ENCODE results near the gene FAT1.
A peak's percentile ranks its signal among the peaks of the same experiment; 100 is the strongest.

Gene FAT1

GRCh38 chr4:186653969-186654368 is 69.7 kb downstream of the FAT1 start:
- no peak overlapping the region for H3K9ac ChIP-seq
- H3K4me3 ChIP-seq, result no peak overlapping the region
- peaks cover 0 to 99% (median 80%) of the 10 kb centered on the region in 11 experiments; a peak in 18 of 22 replicates for H3K36me3 ChIP-seq
- no peak overlapping the region for H3K4me2 ChIP-seq
- H4K20me1 ChIP-seq, result peaks cover 0 to 62% (median 0%) of the 10 kb centered on the region in 11 experiments; a peak in 7 of 22 replicates
- no peak overlapping the region for H3K27ac ChIP-seq
- no peaks in the 10 kb centered on the region for H3K9me3 ChIP-seq (replicated peaks in 1 of 11)
- no peaks in the 10 kb centered on the region for H3K27me3 ChIP-seq
- 0 out of 20 replicates have a peak, but pooled peaks cover 0 to 5% (median 0%) of the 10 kb centered on the region in 10 experiments for H3K4me1 ChIP-seq
- TF ChIP-seq Cebpa-rat (IDR thresholded peaks at IDR 0.05), result no peak

- Histone ChIP-seq H3K27me3 (no peaks in the 10 kb centered on the region), H3K36me3 (peaks cover 0 to 99% (median 80%) of the 10 kb centered on the region in 11 experiments; a peak in 19 of 22 replicates), H3K9ac (no peak overlapping the region), H4K20me1 (peaks cover 0 to 45% (median 0%) of the 10 kb centered on the region in 11 experiments; a peak in 6 of 22 replicates), H3K4me1 (0 out of 20 replicates have a peak, but pooled peaks cover 0 to 5% (median 0%) of the 10 kb centered on the region in 10 experiments), H3K9me3 (replicated peaks in 1 of 11) (no peaks in the 10 kb centered on the region), H3K4me2 (no peak overlapping the region), H3K27ac (no peak overlapping the region), H3K4me3 (no peak overlapping the region)
- no peak for TF ChIP-seq Cebpa-rat (IDR thresholded peaks at IDR 0.05)
Measured at GRCh38 chr4:186651624-186652023, 72.0 kb downstream of the FAT1 start.

GRCh38 chr4:186651181-186651603 is 72.5 kb downstream of the FAT1 start:
- H3K36me3 ChIP-seq, result peaks cover 0 to 99% (median 79%) of the 10 kb centered on the region in 11 experiments; a peak in 19 of 22 replicates
- no peaks in the 10 kb centered on the region for H3K9me3 ChIP-seq (replicated peaks in 1 of 11)
- no peak overlapping the region for H3K4me3 ChIP-seq
- H3K4me1 ChIP-seq, result 0 out of 20 replicates have a peak, but pooled peaks cover 0 to 5% (median 0%) of the 10 kb centered on the region in 10 experiments
- H3K4me2 ChIP-seq, result no peak overlapping the region
- peaks cover 0 to 41% (median 0%) of the 10 kb centered on the region in 11 experiments; a peak in 6 of 22 replicates for H4K20me1 ChIP-seq
- no peak overlapping the region for H3K27ac ChIP-seq
- no peak overlapping the region for H3K9ac ChIP-seq
- H3K27me3 ChIP-seq, result no peaks in the 10 kb centered on the region
- no peak for TF ChIP-seq Cebpa-rat (IDR thresholded peaks at IDR 0.05)

- peaks cover 0 to 6% (median 0%) of the 10 kb centered on the region in 10 experiments; a peak in 5 of 20 replicates for H3K4me1 ChIP-seq
- no peak overlapping the region for H3K4me3 ChIP-seq
- no peaks in the 10 kb centered on the region for H3K9me3 ChIP-seq (replicated peaks in 1 of 11)
- no peak overlapping the region for H3K9ac ChIP-seq
- H3K27ac ChIP-seq, result no peak overlapping the region
- peaks cover 0 to 99% (median 75%) of the 10 kb centered on the region in 11 experiments; a peak in 19 of 22 replicates for H3K36me3 ChIP-seq
- no peak for TF ChIP-seq Cebpa-rat (IDR thresholded peaks at IDR 0.05)
- peaks cover 0 to 35% (median 0%) of the 10 kb centered on the region in 11 experiments; a peak in 5 of 22 replicates for H4K20me1 ChIP-seq
- no peak overlapping the region for H3K4me2 ChIP-seq
- no peaks in the 10 kb centered on the region for H3K27me3 ChIP-seq
Measured at GRCh38 chr4:186650401-186651180, 73.1 kb downstream of the FAT1 start.

- Histone ChIP-seq H3K9me3 (replicated peaks in 1 of 11) (no peaks in the 10 kb centered on the region), H3K9ac (no peak overlapping the region)
Measured at GRCh38 chr4:186647821-186648220, 75.8 kb downstream of the FAT1 start.

GRCh38 chr4:186644737-186645261 is 78.9 kb downstream of the FAT1 start:
- Histone ChIP-seq H3K9me3 (replicated peaks in 1 of 11) (no peaks in the 10 kb centered on the region), H3K27me3 (no peaks in the 10 kb centered on the region), H3K27ac (peak overlapping the region in 8 of 11 experiments; percentile 2 to 64 (median 34); a peak in 9 of 22 replicates), H3K9ac (no peak overlapping the region), H3K4me1 (peaks cover 0 to 37% (median 21%) of the 10 kb centered on the region in 10 experiments; a peak in 17 of 20 replicates), H3K36me3 (peaks cover 0 to 89% (median 60%) of the 10 kb centered on the region in 11 experiments; a peak in 16 of 22 replicates), H4K20me1 (peaks cover 0 to 25% (median 0%) of the 10 kb centered on the region in 11 experiments; a peak in 5 of 22 replicates), H3K4me3 (no peak overlapping the region), H3K4me2 (peak overlapping the region in 7 of 11 experiments; percentile 26 to 72 (median 35); a peak in 14 of 22 replicates)
- no peak for TF ChIP-seq Cebpa-rat (IDR thresholded peaks at IDR 0.05)

More at GRCh38 chr4:186647821-186648220, 75.8 kb downstream of the FAT1 start:
- Histone ChIP-seq H3K4me3 (no peak overlapping the region), H3K4me2 (no peak overlapping the region), H3K27me3 (no peaks in the 10 kb centered on the region), H3K36me3 (peaks cover 0 to 90% (median 59%) of the 10 kb centered on the region in 11 experiments; a peak in 19 of 22 replicates), H3K4me1 (peaks cover 0 to 32% (median 21%) of the 10 kb centered on the region in 10 experiments; a peak in 17 of 20 replicates), H3K27ac (no peak overlapping the region), H4K20me1 (peaks cover 0 to 34% (median 0%) of the 10 kb centered on the region in 11 experiments; a peak in 4 of 22 replicates)
- TF ChIP-seq Cebpa-rat (IDR thresholded peaks at IDR 0.05), result no peak

- H3K27me3 ChIP-seq, result no peaks in the 10 kb centered on the region
- no peak for TF ChIP-seq Cebpa-rat (IDR thresholded peaks at IDR 0.05)
- peaks cover 0 to 25% (median 0%) of the 10 kb centered on the region in 11 experiments; a peak in 5 of 22 replicates for H4K20me1 ChIP-seq
- H3K9me3 ChIP-seq (replicated peaks in 1 of 11), result no peaks in the 10 kb centered on the region
- H3K4me1 ChIP-seq, result peaks cover 0 to 37% (median 21%) of the 10 kb centered on the region in 10 experiments; a peak in 17 of 20 replicates
- H3K27ac ChIP-seq, result peak overlapping the region in 7 of 11 experiments; percentile 2 to 64 (median 34); a peak in 9 of 22 replicates
- no peak overlapping the region for H3K9ac ChIP-seq
- H3K4me3 ChIP-seq, result no peak overlapping the region
- H3K36me3 ChIP-seq, result peaks cover 0 to 89% (median 60%) of the 10 kb centered on the region in 11 experiments; a peak in 17 of 22 replicates
- H3K4me2 ChIP-seq, result peak overlapping the region in 8 of 11 experiments; percentile 0 to 72 (median 33); a peak in 12 of 22 replicates
Measured at GRCh38 chr4:186644311-186644638, 79.4 kb downstream of the FAT1 start.

GRCh38 chr4:186643501-186644310 is 80.0 kb downstream of the FAT1 start:
- Histone ChIP-seq H3K4me2 (peak overlapping the region in 8 of 11 experiments; percentile 0 to 72 (median 33); a peak in 12 of 22 replicates), H3K9ac (no peak overlapping the region), H3K4me3 (no peak overlapping the region), H3K9me3 (replicated peaks in 1 of 11) (no peaks in the 10 kb centered on the region), H3K36me3 (peaks cover 0 to 89% (median 61%) of the 10 kb centered on the region in 11 experiments; a peak in 17 of 22 replicates), H3K27me3 (no peaks in the 10 kb centered on the region), H4K20me1 (peaks cover 0 to 25% (median 0%) of the 10 kb centered on the region in 11 experiments; a peak in 5 of 22 replicates), H3K27ac (peak overlapping the region in 7 of 11 experiments; percentile 4 to 64 (median 38); a peak in 11 of 22 replicates), H3K4me1 (peaks cover 0 to 37% (median 21%) of the 10 kb centered on the region in 10 experiments; a peak in 17 of 20 replicates)
- TF ChIP-seq Cebpa-rat (IDR thresholded peaks at IDR 0.05), result no peak

Measured in BLaER1 treated with 17β-estradiol and CSF1 and Interleukin-3, amounts not matched to agents 10 nM and 100 nM (cell line).